Activated T-cell treated with anti-CD3 and anti-CD28 coated beads, Interleukin-2, amount 50 U/mL, for 1 hour (primary cell): ENCODE measurements around the gene HOXC11.

Source experiments
- DNase-seq: peaks from one replicate; pipeline ENCODE4 v3.0.0-alpha.2; 2020

Gene HOXC11

GRCh38 chr12:54000116-54001114 is 27.5 kb downstream of the HOXC11 start, which contains the start of gene HOXC9:
Gene HOXC9 (plus strand): TSS chr12:54000161. CDS start chr12:54000189, 28 bp downstream.
- no peak for DNase-seq

- no peak for DNase-seq
These were observed 28.6 kb downstream of the HOXC11 start for GRCh38 chr12:54001283-54002187.

- DNase-seq: no peak
These were observed 29.5 kb downstream of the HOXC11 start for GRCh38 chr12:54002278-54002914.

GRCh38 chr12:54002915-54003389 is 30.0 kb downstream of the HOXC11 start:
- DNase-seq: no peak

- no peak for DNase-seq
These were observed 30.7 kb downstream of the HOXC11 start for GRCh38 chr12:54003625-54004024.

GRCh38 chr12:54004063-54004840 is 31.3 kb downstream of the HOXC11 start:
- DNase-seq: no peak

- no peak for DNase-seq
These were observed 32.1 kb downstream of the HOXC11 start for GRCh38 chr12:54004841-54005530.

- no peak for DNase-seq
These were observed 32.6 kb downstream of the HOXC11 start for GRCh38 chr12:54005531-54005852.

- DNase-seq: peak; percentile 88
These were observed 33.1 kb downstream of the HOXC11 start for GRCh38 chr12:54005853-54006558.

GRCh38 chr12:54006559-54007220 is 33.8 kb downstream of the HOXC11 start:
- no peak for DNase-seq

- no peak for DNase-seq
These were observed 34.8 kb downstream of the HOXC11 start for GRCh38 chr12:54007538-54008259.

- no peak for DNase-seq
These were observed 35.3 kb downstream of the HOXC11 start for GRCh38 chr12:54008260-54008552.

GRCh38 chr12:54009171-54010052 is 36.5 kb downstream of the HOXC11 start:
- peak; percentile 46 for DNase-seq

GRCh38 chr12:54010053-54010971 is 37.4 kb downstream of the HOXC11 start:
- no peak for DNase-seq

GRCh38 chr12:54010972-54011664 is 38.2 kb downstream of the HOXC11 start:
- no peak for DNase-seq

- no peak for DNase-seq
These were observed 39.0 kb downstream of the HOXC11 start for GRCh38 chr12:54011665-54012532.
